HG02623 (cell line): ENCODE data around the gene PRDM1.

ENCODE experiments used
- ATAC-seq: cut with Tn5 transposase; IDR thresholded peaks from one replicate; pipeline ENCODE4 v1.9.1; 2021; ENCODE audit warnings: moderate library complexity; ENCODE audit not compliant: unreplicated experiment

PRDM1 gene

GRCh38 chr6:106085984-106086813 lies at the start of gene PRDM1:
Gene PRDM1, plus strand, starts transcription at chr6:106086336. Its CDS starts 218 bp downstream, at chr6:106086554.
- peak; percentile 71 for ATAC-seq

DNA sequence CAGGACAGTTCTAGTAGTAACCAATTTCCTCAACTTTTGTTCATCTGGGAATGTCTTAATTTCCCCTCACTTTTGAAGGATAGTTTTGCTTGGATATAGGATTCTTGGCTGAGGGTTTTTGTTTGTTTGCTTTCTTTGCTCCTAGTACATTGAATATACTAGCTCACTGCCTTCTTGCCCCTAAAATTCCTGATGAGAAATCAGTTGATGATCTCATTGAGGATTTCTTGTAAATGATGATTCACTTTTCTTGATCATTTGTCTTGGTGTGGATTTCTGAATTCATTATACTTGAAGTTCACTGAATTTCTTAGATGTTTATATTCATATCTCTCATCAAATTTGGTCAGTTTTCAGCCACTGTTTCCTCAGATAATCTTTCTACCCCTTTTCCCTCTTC lies 49.1 kb upstream of the PRDM1 start:
- no peak for ATAC-seq

- no peak for ATAC-seq
These were observed 46.1 kb upstream of the PRDM1 start for GRCh38 chr6:106039897-106040592.

GRCh38 chr6:106044151-106044550 lies 42.0 kb upstream of the PRDM1 start:
- ATAC-seq = no peak

DNA sequence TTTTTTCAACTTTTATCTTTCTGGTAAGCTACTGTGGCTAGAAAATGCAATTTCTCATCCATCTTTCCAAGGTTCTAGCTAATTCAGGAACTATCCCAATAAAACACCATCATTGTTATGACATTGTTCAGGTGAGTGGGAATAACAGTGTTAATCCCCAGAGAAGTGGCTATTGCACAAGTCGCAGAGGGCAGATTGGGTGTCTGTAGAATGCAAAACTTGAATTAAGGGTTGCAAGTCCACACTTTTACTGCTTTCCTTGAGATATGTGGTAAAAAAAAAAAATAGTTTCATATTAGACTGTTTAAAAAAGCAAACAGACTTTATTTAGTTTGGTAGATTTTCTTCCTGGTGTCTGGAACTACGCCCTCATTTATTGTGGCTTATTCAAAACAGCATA lies 41.1 kb upstream of the PRDM1 start:
- no peak for ATAC-seq

GRCh38 chr6:106046116-106046853 lies 39.9 kb upstream of the PRDM1 start:
- no peak for ATAC-seq

- no peak for ATAC-seq
These were observed 39.3 kb upstream of the PRDM1 start for GRCh38 chr6:106046854-106047200.

GRCh38 chr6:106048336-106048735 lies 37.8 kb upstream of the PRDM1 start:
- no peak for ATAC-seq

DNA sequence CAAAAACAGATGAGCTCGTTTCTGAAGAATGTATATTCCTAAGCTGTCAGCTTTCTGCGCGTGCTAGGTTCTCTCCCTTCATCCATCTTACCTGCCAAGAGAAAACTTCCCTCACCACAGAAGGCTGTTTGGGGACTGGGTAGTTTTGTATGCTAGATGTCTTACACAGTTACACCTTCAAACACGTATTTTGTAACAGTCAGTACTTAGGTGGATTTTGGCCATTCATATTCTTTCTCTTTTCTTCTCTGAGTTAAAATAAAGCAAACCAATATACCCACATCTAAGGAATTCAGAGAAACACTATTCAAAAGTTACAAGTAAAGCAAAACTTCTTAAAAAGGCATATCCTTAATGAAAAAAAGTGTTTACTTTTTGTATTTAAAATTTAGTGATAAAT lies 35.6 kb upstream of the PRDM1 start:
- no peak for ATAC-seq

DNA sequence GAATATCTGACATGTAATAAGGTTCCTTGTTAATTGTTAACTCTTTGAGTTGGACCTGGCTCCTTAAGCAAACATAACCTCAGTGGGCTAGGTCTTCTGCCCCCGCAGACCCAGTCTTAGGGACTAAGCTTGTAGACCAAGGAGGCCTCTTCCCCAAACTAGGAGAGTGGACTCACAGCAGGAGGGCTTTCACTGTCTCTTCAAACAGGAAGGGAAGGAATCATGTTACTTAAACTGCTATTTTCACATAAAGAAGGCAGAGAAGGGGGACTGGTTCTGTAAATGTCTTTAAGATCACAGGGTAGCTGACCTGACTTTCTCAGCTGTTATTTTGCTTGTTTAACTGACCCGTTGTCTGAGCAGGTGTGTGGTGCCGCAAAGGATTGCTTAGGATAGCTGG lies 34.9 kb upstream of the PRDM1 start:
- ATAC-seq = no peak

DNA sequence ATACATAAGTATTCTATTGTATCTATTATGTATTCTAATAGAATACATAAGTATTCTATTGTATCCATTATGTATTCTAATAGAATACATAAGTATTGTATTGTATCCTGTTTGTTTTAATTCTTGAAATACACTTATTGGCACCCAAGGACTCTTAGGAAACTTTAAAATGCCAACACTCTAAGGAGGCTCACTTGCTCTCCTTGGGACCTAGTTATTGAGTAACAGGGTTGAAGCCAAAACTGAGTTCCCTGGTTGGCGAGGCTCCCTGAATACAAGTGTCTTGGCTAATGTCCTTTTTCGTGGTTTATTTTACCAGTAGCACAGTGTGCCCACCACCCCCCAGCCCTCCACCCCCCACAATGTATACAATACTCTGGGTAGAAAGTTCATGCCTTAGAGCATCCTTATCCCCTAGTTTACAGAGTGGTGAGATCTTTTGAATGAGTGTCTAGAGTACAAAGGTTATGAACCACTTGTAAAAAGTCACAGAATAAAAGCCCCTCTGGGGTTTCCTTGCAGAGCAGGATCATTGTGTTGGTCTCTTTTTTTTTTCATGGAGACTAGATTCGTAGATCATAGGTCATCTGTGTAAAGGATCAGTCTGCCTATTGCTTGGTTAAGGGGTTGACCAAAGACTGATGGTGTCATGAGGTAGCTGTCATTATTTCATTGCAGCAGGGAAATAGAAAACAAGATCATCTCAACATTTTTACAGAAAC lies 32.5 kb upstream of the PRDM1 start:
- no peak for ATAC-seq

DNA sequence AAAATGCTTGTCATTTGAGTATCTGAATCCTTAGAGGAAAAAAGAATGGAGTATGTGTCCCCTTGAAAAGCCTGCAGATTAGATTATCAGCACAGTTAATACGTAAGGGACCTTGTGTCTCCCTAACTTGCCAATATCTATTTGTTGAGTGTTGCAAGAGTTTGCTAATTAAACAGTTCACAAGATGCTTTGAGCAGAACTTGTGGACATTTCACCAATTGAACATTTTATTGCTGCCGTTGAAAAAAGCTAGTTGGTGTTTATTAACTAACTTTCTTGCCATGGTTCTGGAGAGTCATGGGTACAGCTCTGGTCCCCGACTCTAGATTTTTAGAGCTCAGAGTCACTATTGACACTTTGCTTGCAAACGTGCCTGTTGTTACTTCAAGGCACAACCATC lies 30.6 kb upstream of the PRDM1 start:
- ATAC-seq = no peak

GRCh38 chr6:106056060-106056745 lies 29.9 kb upstream of the PRDM1 start:
- no peak for ATAC-seq

DNA sequence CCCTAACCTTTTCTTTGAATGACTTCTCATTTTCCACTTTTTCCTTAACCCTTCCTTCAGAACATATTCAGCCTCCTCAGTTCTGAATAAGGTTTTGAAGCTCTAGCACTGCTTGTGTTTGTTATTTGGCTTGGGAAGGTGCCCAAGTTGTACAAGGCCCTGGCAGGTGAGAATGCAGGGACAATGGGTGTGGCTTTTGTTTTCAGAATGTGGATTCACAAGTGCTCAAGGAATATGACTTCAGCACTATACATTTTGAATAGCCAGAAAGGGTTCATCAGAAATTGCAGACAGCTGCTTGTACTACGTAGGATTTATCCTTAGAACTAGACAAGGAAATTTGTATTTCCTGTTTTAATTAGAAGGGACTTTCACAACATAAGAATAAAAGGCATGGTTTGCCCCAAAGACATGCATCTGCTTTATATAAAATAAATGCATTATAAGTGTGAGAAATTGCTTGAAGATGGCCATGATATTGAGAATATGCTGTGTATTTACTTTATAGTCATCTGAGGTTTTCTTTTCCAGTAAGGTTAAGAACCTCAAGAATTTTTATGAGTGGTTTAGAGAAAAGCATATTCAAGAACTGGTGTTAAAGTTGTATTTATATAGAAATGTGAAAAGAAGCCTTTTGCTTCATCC lies 29.3 kb upstream of the PRDM1 start:
- no peak for ATAC-seq

DNA sequence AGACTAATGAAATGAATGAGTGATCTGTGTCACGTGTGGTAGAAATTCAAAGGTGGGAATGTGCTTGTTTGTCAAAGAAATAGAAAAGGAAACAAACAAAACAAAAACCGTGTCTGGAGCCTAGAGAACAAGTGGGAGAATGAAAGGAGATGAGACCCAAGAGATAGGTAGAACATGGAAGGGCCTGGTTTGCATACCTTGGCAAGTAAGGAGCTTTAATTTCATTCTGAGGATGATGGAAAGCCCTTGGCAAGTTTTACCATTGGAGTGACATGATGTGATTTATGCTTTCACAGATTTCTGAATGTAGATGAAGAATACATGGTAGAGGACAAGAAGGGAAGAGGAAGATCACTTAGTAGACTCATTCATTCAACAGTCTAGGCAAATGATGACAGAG lies 26.8 kb upstream of the PRDM1 start:
- no peak for ATAC-seq

GRCh38 chr6:106060167-106060566 lies 26.0 kb upstream of the PRDM1 start:
- no peak for ATAC-seq

- no peak for ATAC-seq
These were observed 22.7 kb upstream of the PRDM1 start for GRCh38 chr6:106063448-106063850.

DNA sequence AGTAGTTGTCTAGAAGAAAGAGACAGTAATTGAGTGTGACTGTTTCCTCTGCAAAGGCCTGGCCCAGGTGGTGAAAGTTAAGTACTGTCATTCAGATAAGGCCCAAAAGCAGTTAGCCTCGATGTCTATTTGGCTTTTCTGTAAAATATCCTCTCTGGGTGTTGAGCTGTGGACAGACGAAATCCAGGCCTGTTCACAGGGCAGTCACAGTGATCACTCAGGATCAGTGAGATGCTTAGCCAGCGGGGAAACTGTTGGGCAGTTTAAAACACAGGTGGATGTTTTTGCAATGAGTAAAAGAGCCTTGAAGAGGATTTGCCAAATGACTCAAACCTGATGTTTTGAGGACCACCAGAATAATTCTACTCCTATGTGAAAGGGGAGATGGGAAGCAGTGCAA lies 22.0 kb upstream of the PRDM1 start:
- no peak for ATAC-seq

GRCh38 chr6:106064756-106065155 lies 21.4 kb upstream of the PRDM1 start:
- ATAC-seq = no peak

GRCh38 chr6:106066989-106067388 lies 19.1 kb upstream of the PRDM1 start:
- ATAC-seq = no peak
